ENCODE results near the gene SHE.
"Not testable (repeated sequence)": the region's sequence is repeated elsewhere in the genome, so short reads cannot be mapped to it uniquely, and the experiment has no call there.

GRCh38 chr1:154486756-154487155 is 15.5 kb downstream of the SHE start:
- TF ChIP-seq CTCF, POLR2A (IDR thresholded peaks at IDR 0.05): not testable (repeated sequence)

All from right lobe of liver (tissue), 4 donors.